Right lobe of liver (tissue), 6 donors: ENCODE measurements around the gene TTC32. TPM values are rescaled to one million over a fixed set of nuclear protein-coding genes. Genes with fewer than 3 reads are reported as not detected.
A peak's percentile ranks its signal among the peaks of the same experiment; 100 is the strongest.
"Not testable (repeated sequence)": the region's sequence is repeated elsewhere in the genome, so short reads cannot be mapped to it uniquely, and the experiment has no call there.

ENCODE experiments used
- ATAC-seq, 4 donors: fragments of 200-7000 bp; cut with Tn5 transposase; one replicate each; pipeline ENCODE4 v1.9.1; 2020; ENCODE audit warnings: mild to moderate bottlenecking in 4 of 4, moderate library complexity in 4 of 4
- DNase-seq, 3 donors: peaks; one replicate each; pipeline ENCODE4 v3.0.0-alpha.2; 2020
- H3K27ac ChIP-seq, 3 donors: fragments of 200-600 bp; one replicate each; pipeline ENCODE4 v1.8.0; 2022
- H3K27me3 ChIP-seq, 2 donors: fragments of 200-600 bp; one replicate each; pipeline ENCODE4 v1.8.0; 2022
- H3K36me3 ChIP-seq, 4 donors: fragments of 200-600 bp; sonication (generic) in 1 of 4; one replicate each; pipeline versions ENCODE4 v1.5.1 to v1.8.0; 2017 to 2022; ENCODE audit warnings: control low read depth in 1 of 4
- H3K4me1 ChIP-seq, 4 donors: fragments of 200-600 bp; sonication (generic) in 1 of 4; one replicate each; pipeline versions ENCODE4 v1.5.1 to v1.8.0; 2017 to 2022; ENCODE audit warnings: control low read depth in 1 of 4
- H3K4me3 ChIP-seq, 3 donors: fragments of 200-600 bp; one replicate each; pipeline ENCODE4 v1.8.0; 2022
- H3K9me3 ChIP-seq, 4 donors: fragments of 200-600 bp; sonication (generic) in 1 of 4; one replicate each; pipeline versions ENCODE4 v1.5.1 to v1.8.0; 2017 to 2022; ENCODE audit warnings: control low read depth in 1 of 4
- CTCF ChIP-seq, 4 donors: fragments of 200-600 bp in 3 of 4; fragments of 450-650 bp in 1 of 4; IDR thresholded peaks; one replicate each; pipeline versions ENCODE4 v1.5.1 to v1.8.0; 2016 to 2022; ENCODE audit warnings: antibody characterized with exemption in 4 of 4, mild to moderate bottlenecking in 2 of 4
- POLR2A ChIP-seq: fragments of 450-650 bp; IDR thresholded peaks from one replicate; pipeline ENCODE4 v1.6.1; 2017; ENCODE audit warnings: antibody characterized with exemption, mild to moderate bottlenecking
- WGBS: methylation state at CpG from one replicate; pipeline ENCODE4 v1.1.6; 2018; ENCODE audit warnings: low coverage, low lambda C conversion rate; ENCODE audit not compliant: insufficient coverage; ENCODE audit errors: missing lambda C conversion rate; 5-methylcytosine and 5-hydroxymethylcytosine counted together
- intact Hi-C, 2 donors: fragments of 100-400 bp; cut with DNase I; formaldehyde crosslinking; loops; one replicate each; pipeline versions ENCODE4 v1.11.2 to v1.14.1; 2022
- total RNA-seq, 6 experiments: library from RNA; depleted of rRNA in 2 of 6; stranded (reverse); fragments of >200 nt in 2 of 6; fragmentation: NEBNext Ultra II Directional in 3 of 6; extraction: Animal tissue kit (Norgen Biotek cat#: 25700) in 3 of 6; gene quantifications; one replicate each; pipeline versions ENCODE4 v1.1.0 to v1.2.4, GENCODE V29; 2016 to 2023
- donor health status: DM: no; HTN: yes; CAD: no.
- donor health status: DM: no; HTN: no; CAD: no.
- donor health status: DM: no; HTN: no; CAD: no.
- donor health status: DM: no; HTN: yes; CAD: no.
- donor health status: DM: no; HTN: yes; CAD: no.

Gene TTC32
- total RNA-seq, 6 experiments from 2014 or later: 2.4 to 5.5 (median 3.8) TPM

- H3K36me3 ChIP-seq: no peaks in the 10 kb centered on the region
- no peaks in the 10 kb centered on the region for H3K27me3 ChIP-seq
- TF ChIP-seq CTCF (IDR thresholded peaks at IDR 0.05) (no peak), POLR2A (no peak)
- H3K4me1 ChIP-seq: peaks cover 0 to 47% (median 9%) of the 10 kb centered on the region in 4 donors
- 66% methylated on average over 3 of the region's 3 CpGs for WGBS
- no peaks in the 10 kb centered on the region for H3K9me3 ChIP-seq
- DNase-seq: no peak
- intact Hi-C loops: no loop called here
- no peak overlapping the region for H3K4me3 ChIP-seq
- H3K27ac ChIP-seq: no peak overlapping the region
- no peak for ATAC-seq
These were observed 6.2 kb downstream of the TTC32 start for GRCh38 chr2:19895535-19895934.

DNA sequence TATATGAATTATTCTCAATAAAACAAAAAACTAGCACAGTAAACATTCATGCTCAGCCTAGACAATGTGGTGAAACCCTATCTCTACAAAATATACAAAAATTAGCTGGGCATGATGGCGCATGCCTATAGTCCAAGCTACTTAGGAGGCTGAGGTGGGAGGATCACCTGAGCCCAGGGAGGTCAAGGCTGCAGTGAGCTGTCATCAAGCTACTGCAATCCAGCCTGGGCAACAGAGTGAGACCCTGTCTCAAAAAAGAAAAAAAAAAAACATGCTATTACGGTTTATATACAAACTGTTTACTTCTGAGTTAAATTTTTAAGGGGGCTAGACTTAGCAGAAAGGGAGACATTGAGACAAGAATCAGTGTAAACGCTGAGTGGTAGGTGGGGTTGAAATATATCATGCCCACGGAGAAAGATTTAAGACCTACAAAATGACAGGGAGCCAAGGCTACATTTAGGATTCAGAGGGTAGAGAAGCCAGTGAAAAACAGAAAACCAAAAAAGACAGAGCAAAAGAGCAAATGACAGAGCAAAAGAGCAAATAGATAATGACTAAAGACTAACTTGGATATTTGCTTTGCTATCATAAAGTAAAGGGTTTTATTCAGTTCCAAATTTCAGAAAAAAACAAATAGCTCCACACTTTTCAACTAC, 7.5 kb downstream of the TTC32 start:
- DNase-seq: no peak
- Histone ChIP-seq H3K9me3 (no peaks in the 10 kb centered on the region), H3K4me3 (no peak overlapping the region), H3K27me3 (no peaks in the 10 kb centered on the region), H3K27ac (peak overlapping the region in 1 of 3 donors; percentile 37), H3K36me3 (no peaks in the 10 kb centered on the region), H3K4me1 (peaks cover 0 to 37% (median 5%) of the 10 kb centered on the region in 4 donors)
- 62% methylated on average over 4 of the region's 4 CpGs for WGBS
- peak; percentile 55 to 65 (median 60) for ATAC-seq
- intact Hi-C loops: no loop called here
- TF ChIP-seq CTCF (IDR thresholded peaks at IDR 0.05) (no peak), POLR2A (no peak)

DNA sequence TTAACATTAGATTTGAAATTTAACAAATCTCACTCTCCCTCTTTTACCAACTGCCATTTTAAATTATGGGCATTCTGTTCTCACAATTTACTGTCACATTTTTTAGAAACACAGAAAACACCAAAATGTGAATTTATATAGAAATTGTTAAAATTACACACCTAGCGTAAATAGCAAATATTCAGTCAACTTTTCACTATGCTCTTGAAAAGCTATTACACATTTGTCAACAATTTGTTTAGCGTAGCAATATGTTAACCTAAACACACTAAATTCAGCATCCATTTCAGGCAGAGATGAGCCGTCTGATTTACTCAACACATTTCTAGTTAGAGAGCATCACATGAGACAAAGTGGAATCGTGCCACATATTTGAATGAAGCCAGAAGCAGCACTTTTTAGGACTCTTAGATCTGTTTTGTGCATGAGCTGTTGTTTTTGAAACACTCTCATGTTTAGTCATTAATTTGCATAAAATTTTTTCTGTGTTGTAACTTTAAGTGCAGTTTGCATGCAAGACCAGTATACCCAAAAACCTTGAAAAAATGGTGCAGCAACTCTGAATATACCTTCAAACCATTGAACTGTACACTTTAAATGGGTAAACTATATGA, 8.2 kb downstream of the TTC32 start:
- no peaks in the 10 kb centered on the region for H3K27me3 ChIP-seq
- H3K27ac ChIP-seq: no peak overlapping the region
- H3K36me3 ChIP-seq: no peaks in the 10 kb centered on the region
- peaks cover 0 to 31% (median 5%) of the 10 kb centered on the region in 4 donors for H3K4me1 ChIP-seq
- no peaks in the 10 kb centered on the region for H3K9me3 ChIP-seq
- no peak overlapping the region for H3K4me3 ChIP-seq
- 83% methylated on average over 4 of the region's 4 CpGs for WGBS
- no peak for TF ChIP-seq POLR2A
- no peak for TF ChIP-seq CTCF (IDR thresholded peaks at IDR 0.05)
- no peak for ATAC-seq
- intact Hi-C loops: no loop called here
- no peak for DNase-seq

DNA sequence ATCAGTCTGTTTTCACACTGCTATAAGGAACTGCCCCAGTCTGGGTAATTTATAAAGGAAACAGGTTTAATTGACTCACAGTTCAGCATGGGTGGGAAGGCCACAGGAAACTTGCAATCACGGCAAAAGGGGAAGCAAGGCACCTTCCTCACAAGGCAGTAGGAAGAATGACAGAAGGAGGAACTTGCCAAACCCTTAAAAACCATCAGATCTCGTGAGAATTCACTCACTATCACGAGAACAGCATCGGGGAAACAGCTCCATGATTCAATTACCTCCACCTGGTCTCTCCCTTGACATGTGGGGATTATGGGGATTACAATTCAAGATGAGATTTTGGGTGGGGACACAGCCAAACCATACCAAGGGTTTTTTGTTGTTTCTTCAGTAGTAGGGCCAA, 9.8 kb downstream of the TTC32 start:
- DNase-seq, H3K36me3 ChIP-seq, H3K27me3 ChIP-seq, H3K27ac ChIP-seq, intact Hi-C loops, H3K9me3 ChIP-seq, H3K4me3 ChIP-seq: not testable (repeated sequence)
- peaks cover 0 to 15% (median 5%) of the 10 kb centered on the region in 4 donors for H3K4me1 ChIP-seq
- ATAC-seq: peak in 3 of 4 donors; percentile 33 to 45 (median 35)
- WGBS: 78% methylated on average over 4 of the region's 4 CpGs

DNA sequence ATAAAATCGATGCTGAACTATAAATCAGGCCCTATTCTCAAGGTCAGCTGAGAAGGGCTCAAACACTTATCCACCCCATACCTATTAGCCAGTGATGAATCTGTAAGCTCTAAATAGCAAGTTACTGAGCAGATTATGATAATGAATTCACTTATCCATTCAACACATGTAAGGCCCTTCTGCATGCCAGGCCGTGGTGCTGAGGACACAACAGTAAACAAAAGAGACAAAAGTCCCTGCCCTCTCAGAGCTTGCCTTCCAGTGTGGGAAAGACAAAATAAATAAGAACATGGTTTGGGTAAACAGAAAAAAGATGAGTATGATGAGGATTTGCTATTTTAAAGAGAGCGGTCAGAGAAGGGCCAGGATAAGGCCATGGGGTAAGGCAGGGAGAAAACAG, 11.7 kb downstream of the TTC32 start:
- Histone ChIP-seq H3K36me3 (no peaks in the 10 kb centered on the region), H3K27me3 (no peaks in the 10 kb centered on the region), H3K4me3 (no peak overlapping the region), H3K27ac (no peak overlapping the region), H3K4me1 (peaks cover 0 to 9% (median 4%) of the 10 kb centered on the region in 4 donors), H3K9me3 (no peaks in the 10 kb centered on the region)
- intact Hi-C loops: no loop called here
- WGBS: 67% methylated on average over 2 of the region's 3 CpGs
- ATAC-seq (no peak), DNase-seq (no peak)
- TF ChIP-seq CTCF (IDR thresholded peaks at IDR 0.05) (no peak), POLR2A (no peak)
